Activated naive CD8-positive, alpha-beta T cell treated with anti-CD3 and anti-CD28 coated beads, Interleukin-2, amount 50 U/mL, for 24 hours (primary cell): ENCODE data around the gene PTPRF.
"Not testable (repeated sequence)": the region's sequence is repeated elsewhere in the genome, so short reads cannot be mapped to it uniquely, and the experiment has no call there.

ENCODE experiments used
- ATAC-seq: fragments of 150-1000 bp; cut with Tn5 transposase; one replicate; pipeline ENCODE4 v1.10.0; 2021
- DNase-seq: peaks from one replicate; pipeline ENCODE4 v3.0.0; 2021
- H3K27ac Mint-ChIP-seq: one replicate; pipeline ENCODE4 v1.8.0; 2021; ENCODE audit warnings: mild to moderate bottlenecking, mixed read lengths
- H3K27me3 Mint-ChIP-seq: one replicate; pipeline ENCODE4 v1.8.0; 2021; ENCODE audit warnings: mixed read lengths
- H3K36me3 Mint-ChIP-seq: one replicate; pipeline ENCODE4 v1.8.0; 2021; ENCODE audit warnings: low read depth, mixed read lengths
- H3K4me1 Mint-ChIP-seq: one replicate; pipeline ENCODE4 v1.8.0; 2021; ENCODE audit warnings: mixed read lengths
- H3K4me3 Mint-ChIP-seq: one replicate; pipeline ENCODE4 v1.8.0; 2021; ENCODE audit warnings: mild to moderate bottlenecking, moderate library complexity, mixed read lengths
- H3K9me3 Mint-ChIP-seq: one replicate; pipeline ENCODE4 v1.8.0; 2021; ENCODE audit warnings: mixed read lengths

The PTPRF gene

GRCh38 chr1:43530483-43531106 is at the start of gene PTPRF:
TSS of gene PTPRF (plus strand) at chr1:43530883. CDS start at chr1:43545076, 14,193 bp downstream.
- H3K4me3 Mint-ChIP-seq, result peak within 1 kb of the TSS; percentile 84
- no peaks in the 10 kb centered on the region for H3K9me3 Mint-ChIP-seq
- no peaks in the 10 kb centered on the region for H3K36me3 Mint-ChIP-seq
- H3K4me1 Mint-ChIP-seq, result peaks cover 22% of the 10 kb centered on the region
- H3K27me3 Mint-ChIP-seq, result peaks cover 36% of the 10 kb centered on the region
- H3K27ac Mint-ChIP-seq, result peak within 1 kb of the TSS; percentile 82
- no peak for ATAC-seq
- peak; percentile 38 for DNase-seq

GRCh38 chr1:43481491-43481890 is 49.2 kb upstream of the PTPRF start:
- ATAC-seq, result no peak
- peaks cover 3% of the 10 kb centered on the region for H3K4me1 Mint-ChIP-seq
- peaks cover 4% of the 10 kb centered on the region for H3K9me3 Mint-ChIP-seq
- no peak overlapping the region for H3K4me3 Mint-ChIP-seq
- H3K27me3 Mint-ChIP-seq, result peaks cover 16% of the 10 kb centered on the region
- no peak for DNase-seq
- no peak overlapping the region for H3K27ac Mint-ChIP-seq
- H3K36me3 Mint-ChIP-seq, result no peaks in the 10 kb centered on the region

GRCh38 chr1:43482215-43482614 is 48.5 kb upstream of the PTPRF start:
- H3K9me3 Mint-ChIP-seq, result peaks cover 8% of the 10 kb centered on the region
- DNase-seq (no peak), ATAC-seq (no peak)
- H3K36me3 Mint-ChIP-seq, result no peaks in the 10 kb centered on the region
- H3K4me1 Mint-ChIP-seq, result peaks cover 3% of the 10 kb centered on the region
- peaks cover 12% of the 10 kb centered on the region for H3K27me3 Mint-ChIP-seq
- no peak overlapping the region for H3K27ac Mint-ChIP-seq
- H3K4me3 Mint-ChIP-seq, result no peak overlapping the region

DNA sequence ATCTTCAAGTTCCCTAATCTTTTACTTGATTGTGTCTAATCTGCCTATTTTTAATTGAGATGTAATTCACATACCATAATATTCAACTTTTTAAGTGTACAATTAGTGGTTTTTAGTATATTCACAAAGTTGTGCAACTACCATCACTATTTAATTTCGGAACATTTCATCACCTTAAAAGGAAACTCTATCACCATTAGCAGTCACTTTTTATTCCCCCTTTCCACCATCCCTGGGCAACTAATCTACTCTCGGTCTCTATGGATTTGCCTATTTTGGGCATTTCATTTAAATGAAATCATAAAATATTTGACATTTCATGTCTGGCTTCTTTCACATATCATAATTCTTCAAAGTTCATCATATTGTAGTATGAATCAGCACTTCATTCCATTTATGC is 46.3 kb upstream of the PTPRF start:
- Mint-ChIP-seq H3K36me3 (no peaks in the 10 kb centered on the region), H3K27ac (no peak overlapping the region), H3K4me3 (no peak overlapping the region), H3K9me3 (peaks cover 24% of the 10 kb centered on the region), H3K4me1 (peaks cover 3% of the 10 kb centered on the region), H3K27me3 (peaks cover 5% of the 10 kb centered on the region)
- ATAC-seq (no peak), DNase-seq (no peak)

DNA sequence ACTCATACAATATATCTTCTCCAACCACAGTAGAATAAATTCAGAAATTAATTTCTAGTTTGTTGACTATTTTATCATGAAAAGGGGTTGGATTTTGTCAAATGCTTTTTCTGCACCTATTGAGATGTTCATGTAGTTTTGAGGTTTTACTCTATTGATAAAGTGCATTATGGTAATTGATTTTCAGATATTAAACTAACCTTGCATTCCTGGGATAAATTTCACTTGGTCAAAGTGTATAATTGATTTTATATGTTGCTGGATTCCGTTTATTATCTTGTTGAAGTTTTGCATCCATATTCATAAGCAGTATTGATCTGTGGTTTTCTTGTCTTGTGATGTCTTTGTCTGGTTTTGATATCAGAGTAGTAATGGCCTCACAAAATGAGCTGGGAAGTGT is 42.5 kb upstream of the PTPRF start:
- no peak for ATAC-seq
- H3K27me3 Mint-ChIP-seq, result peaks cover 10% of the 10 kb centered on the region
- peaks cover 49% of the 10 kb centered on the region for H3K9me3 Mint-ChIP-seq
- no peaks in the 10 kb centered on the region for H3K4me1 Mint-ChIP-seq
- DNase-seq, result no peak
- peaks cover 4% of the 10 kb centered on the region for H3K36me3 Mint-ChIP-seq
- no peak overlapping the region for H3K4me3 Mint-ChIP-seq
- H3K27ac Mint-ChIP-seq, result no peak overlapping the region

DNA sequence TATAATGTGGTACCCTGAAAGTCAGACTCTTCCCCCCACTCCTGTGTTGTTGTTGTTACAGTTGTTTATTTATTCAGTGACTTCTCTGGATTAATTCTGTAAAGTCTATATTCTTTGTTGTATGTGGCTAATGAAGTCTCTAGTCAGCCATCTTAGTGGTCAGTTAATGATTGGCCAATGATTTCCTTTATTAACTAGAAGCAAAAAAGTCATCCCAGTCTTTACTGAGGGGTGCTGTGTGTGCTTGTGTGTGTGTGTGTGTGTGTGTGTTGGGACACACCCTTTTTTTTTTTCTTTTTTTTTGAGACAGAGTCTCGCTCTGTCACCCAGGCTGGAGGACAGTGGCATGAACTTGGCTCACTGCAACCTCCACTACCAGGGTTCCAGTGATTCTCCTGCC is 39.6 kb upstream of the PTPRF start:
- Mint-ChIP-seq H3K27me3 (peaks cover 13% of the 10 kb centered on the region), H3K36me3 (peaks cover 4% of the 10 kb centered on the region), H3K9me3 (peaks cover 49% of the 10 kb centered on the region), H3K4me1 (no peaks in the 10 kb centered on the region), H3K27ac (no peak overlapping the region), H3K4me3 (no peak overlapping the region)
- DNase-seq (no peak), ATAC-seq (no peak)

- ATAC-seq (no peak), DNase-seq (no peak)
- peaks cover 4% of the 10 kb centered on the region for H3K36me3 Mint-ChIP-seq
- H3K27me3 Mint-ChIP-seq, result peaks cover 15% of the 10 kb centered on the region
- no peaks in the 10 kb centered on the region for H3K4me1 Mint-ChIP-seq
- peaks cover 39% of the 10 kb centered on the region for H3K9me3 Mint-ChIP-seq
- H3K27ac Mint-ChIP-seq, result no peak overlapping the region
- H3K4me3 Mint-ChIP-seq, result no peak overlapping the region
These were observed 37.9 kb upstream of the PTPRF start for GRCh38 chr1:43492826-43493225.

DNA sequence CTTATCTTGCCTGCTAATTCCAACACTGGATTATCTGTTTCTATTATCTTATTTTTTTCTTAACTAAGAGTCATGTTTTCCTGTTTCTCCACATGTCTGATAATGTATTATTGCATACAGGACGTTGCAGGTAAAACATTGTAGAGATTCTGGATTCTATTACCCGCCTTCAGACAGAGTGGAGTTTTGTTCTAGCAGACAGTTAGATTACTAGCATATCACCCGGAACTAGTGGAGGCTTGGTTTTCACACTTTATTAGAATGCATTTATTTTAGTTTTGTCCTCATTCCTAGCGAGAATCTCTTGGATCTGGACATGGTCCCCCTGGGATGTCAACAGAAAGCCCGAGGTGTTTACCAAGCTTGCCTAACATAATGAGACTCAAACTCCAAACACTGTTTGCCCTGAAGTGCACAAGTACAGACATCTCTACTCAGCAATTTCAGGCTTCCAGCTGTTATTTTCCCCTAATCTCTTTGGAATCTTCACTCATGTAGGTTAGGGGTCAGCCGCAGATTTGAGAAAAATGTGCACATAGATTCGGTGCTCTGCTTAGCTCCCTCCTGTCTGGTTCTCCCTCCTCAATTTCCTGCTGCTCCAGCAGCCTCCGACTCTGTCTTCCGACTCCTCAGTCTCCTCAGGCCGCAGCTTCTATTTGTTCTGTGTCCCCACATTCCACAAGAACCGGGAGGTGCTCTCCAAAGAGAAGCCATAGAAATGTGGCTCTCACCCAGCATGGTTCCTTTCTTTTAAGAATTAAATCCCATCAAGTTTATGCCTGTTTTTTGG is 36.8 kb upstream of the PTPRF start:
- H3K9me3 Mint-ChIP-seq, result peaks cover 31% of the 10 kb centered on the region
- H3K27me3 Mint-ChIP-seq, result peaks cover 15% of the 10 kb centered on the region
- H3K27ac Mint-ChIP-seq, result no peak overlapping the region
- peaks cover 4% of the 10 kb centered on the region for H3K36me3 Mint-ChIP-seq
- ATAC-seq (no peak), DNase-seq (no peak)
- no peaks in the 10 kb centered on the region for H3K4me1 Mint-ChIP-seq
- H3K4me3 Mint-ChIP-seq, result no peak overlapping the region

DNA sequence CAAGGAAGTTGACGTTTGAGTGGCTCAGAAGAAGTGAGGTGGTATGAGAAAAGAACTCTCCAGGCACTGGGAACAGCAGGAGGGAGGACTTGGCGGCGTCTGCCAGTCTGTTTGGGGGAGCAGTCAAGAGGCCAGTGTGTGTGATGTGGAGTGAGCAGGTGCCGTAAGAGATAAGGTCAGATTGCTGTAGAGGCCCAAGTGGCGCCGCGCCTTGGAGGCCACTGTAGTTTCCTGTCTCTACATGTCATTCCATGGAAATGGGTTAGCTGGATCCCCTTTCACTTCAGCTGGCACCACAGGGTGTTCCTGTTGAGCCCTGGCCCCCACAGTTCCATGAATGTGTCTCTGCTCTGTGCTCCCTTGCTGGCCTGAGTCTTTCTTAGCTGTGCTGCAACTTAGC is 35.5 kb upstream of the PTPRF start:
- H3K36me3 Mint-ChIP-seq, result no peaks in the 10 kb centered on the region
- peaks cover 17% of the 10 kb centered on the region for H3K9me3 Mint-ChIP-seq
- no peak overlapping the region for H3K27ac Mint-ChIP-seq
- ATAC-seq, result no peak
- H3K27me3 Mint-ChIP-seq, result peaks cover 13% of the 10 kb centered on the region
- no peak overlapping the region for H3K4me3 Mint-ChIP-seq
- DNase-seq, result no peak
- H3K4me1 Mint-ChIP-seq, result no peaks in the 10 kb centered on the region

- H3K36me3 Mint-ChIP-seq, result no peaks in the 10 kb centered on the region
- no peaks in the 10 kb centered on the region for H3K4me1 Mint-ChIP-seq
- peaks cover 12% of the 10 kb centered on the region for H3K27me3 Mint-ChIP-seq
- no peaks in the 10 kb centered on the region for H3K9me3 Mint-ChIP-seq
- H3K27ac Mint-ChIP-seq, result no peak overlapping the region
- H3K4me3 Mint-ChIP-seq, result no peak overlapping the region
- DNase-seq (no peak), ATAC-seq (no peak)
These were observed 30.8 kb upstream of the PTPRF start for GRCh38 chr1:43499898-43500297.

DNA sequence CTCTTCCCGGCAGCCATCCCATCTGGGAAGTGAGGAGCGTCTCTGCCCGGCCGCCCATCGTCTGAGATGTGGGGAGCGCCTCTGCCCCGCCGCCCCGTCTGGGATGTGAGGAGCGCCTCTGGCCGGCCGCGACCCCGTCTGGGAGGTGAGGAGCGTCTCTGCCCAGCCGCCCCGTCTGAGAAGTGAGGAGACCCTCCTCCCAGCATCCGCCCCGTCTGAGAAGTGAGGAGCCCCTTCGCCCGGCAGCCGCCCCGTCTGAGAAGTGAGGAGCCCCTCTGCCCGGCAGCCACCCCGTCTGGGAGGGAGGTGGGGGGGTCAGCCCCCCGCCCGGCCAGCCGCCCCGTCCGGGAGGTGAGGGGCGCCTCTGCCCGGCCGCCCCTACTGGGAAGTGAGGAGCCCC is 28.9 kb upstream of the PTPRF start:
- H3K4me3 Mint-ChIP-seq, ATAC-seq, H3K9me3 Mint-ChIP-seq, H3K27ac Mint-ChIP-seq, H3K36me3 Mint-ChIP-seq, H3K27me3 Mint-ChIP-seq, DNase-seq, H3K4me1 Mint-ChIP-seq: not testable (repeated sequence)

DNA sequence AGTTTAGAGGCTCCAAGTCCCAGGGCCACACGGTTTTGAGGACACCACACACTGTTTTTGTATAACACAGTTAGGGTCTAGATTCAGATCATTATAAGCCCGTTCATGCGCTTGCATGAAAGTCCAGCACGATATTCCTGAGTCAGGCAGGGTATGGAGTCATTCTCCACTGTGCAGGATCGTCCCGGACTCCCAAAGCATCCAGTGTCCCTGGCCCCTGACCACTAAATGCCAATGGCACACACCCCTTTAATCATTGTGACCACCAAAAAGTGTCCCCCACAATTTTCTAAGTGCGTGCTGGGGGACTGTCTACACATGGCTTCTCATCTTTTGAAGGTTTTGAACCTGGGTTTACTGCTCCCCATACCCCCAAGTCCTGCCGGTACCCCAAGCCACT is 27.1 kb upstream of the PTPRF start:
- no peak for DNase-seq
- no peak overlapping the region for H3K4me3 Mint-ChIP-seq
- H3K27me3 Mint-ChIP-seq, result peaks cover 6% of the 10 kb centered on the region
- H3K4me1 Mint-ChIP-seq, result no peaks in the 10 kb centered on the region
- H3K9me3 Mint-ChIP-seq, result no peaks in the 10 kb centered on the region
- ATAC-seq, result no peak
- no peak overlapping the region for H3K27ac Mint-ChIP-seq
- no peaks in the 10 kb centered on the region for H3K36me3 Mint-ChIP-seq

DNA sequence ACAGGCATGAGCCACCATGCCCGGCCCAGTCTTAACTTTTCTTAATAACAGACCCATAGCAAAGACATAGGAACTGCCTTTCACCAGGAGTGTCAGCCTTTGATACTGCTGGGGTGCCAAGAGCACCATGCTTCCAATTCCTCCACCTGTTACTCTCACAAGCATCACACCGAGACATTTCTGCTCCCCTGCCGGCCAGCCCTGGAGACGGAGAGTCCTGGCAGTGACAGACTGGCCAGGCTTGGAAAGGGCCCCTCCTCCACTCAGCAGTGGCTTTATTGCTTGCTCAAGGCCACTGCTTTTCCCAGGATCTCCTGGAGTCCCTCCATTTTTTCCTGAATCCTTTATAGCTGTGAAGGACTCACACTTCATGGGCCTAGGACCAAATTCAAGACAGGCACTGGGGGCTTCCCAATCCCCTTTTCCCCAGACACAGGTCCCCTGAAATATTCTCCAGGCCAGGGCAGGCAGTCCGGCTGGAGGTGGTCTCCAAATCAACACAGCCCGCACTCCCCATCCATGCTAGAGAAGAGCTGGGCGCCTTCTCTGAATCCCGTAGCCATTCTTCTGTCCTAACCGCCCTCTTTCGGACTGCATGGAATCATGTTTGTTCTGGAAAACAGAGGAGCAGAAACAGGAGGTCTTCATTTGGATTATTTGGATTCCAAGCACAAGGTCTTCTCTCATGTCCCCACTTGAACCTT is 25.5 kb upstream of the PTPRF start:
- H3K36me3 Mint-ChIP-seq, result no peaks in the 10 kb centered on the region
- H3K4me1 Mint-ChIP-seq, result peaks cover 4% of the 10 kb centered on the region
- peaks cover 5% of the 10 kb centered on the region for H3K27me3 Mint-ChIP-seq

DNA sequence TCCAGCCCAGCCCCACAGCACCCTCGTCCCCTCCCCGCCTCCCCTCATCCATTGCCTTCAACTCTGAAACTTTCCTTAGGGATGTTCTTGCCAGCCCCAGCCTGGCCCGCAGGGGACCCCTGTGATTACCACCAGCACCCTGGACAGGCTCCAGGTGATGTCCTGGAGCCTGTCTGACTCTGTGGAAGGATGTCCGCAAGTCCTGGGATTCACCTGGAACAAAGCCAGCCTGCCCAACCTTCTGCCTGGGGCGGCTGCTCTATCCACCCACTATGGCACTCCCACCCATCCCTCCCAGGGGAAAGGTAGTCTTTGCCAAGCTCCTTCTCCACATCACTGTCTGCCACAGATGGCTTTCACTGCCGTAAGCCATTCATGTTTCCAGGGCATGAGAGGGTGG is 24.4 kb upstream of the PTPRF start:
- H3K9me3 Mint-ChIP-seq, result no peaks in the 10 kb centered on the region
- DNase-seq (no peak), ATAC-seq (no peak)
- no peak overlapping the region for H3K27ac Mint-ChIP-seq
- H3K4me1 Mint-ChIP-seq, result peaks cover 4% of the 10 kb centered on the region
- no peaks in the 10 kb centered on the region for H3K36me3 Mint-ChIP-seq
- no peak overlapping the region for H3K4me3 Mint-ChIP-seq
- peaks cover 5% of the 10 kb centered on the region for H3K27me3 Mint-ChIP-seq

More for the DNA sequence above, 25.5 kb upstream of the PTPRF start:
- no peak overlapping the region for H3K27ac Mint-ChIP-seq
- no peak overlapping the region for H3K4me3 Mint-ChIP-seq
- H3K9me3 Mint-ChIP-seq, result no peaks in the 10 kb centered on the region
- ATAC-seq (no peak), DNase-seq (no peak)
